K562 (cell line): ENCODE measurements around the gene WASL. TPM values are rescaled to one million over a fixed set of nuclear protein-coding genes. Genes with fewer than 3 reads are reported as not detected.
A peak's percentile ranks its signal among the peaks of the same experiment; 100 is the strongest.

Experiments
- ETV1 ChIP-seq: fragments of 450-650 bp; conservative IDR thresholded peaks from 2 replicates; pipeline ENCODE4 v1.6.1; 2016; ENCODE audit warnings: missing genetic modification characterization, control low read depth, low read depth, missing compliant biosample characterization
- FOXA3 ChIP-seq, 2 experiments: fragments of 450-650 bp in 1 of 2; sonication (generic) in 1 of 2; formaldehyde crosslinking; IDR thresholded peaks in 1 of 2; conservative IDR thresholded peaks in 1 of 2; 2 replicates each; pipeline versions ENCODE4 v1.4.0 to v1.8.0; 2020 to 2022; ENCODE audit warnings: mild to moderate bottlenecking in 2 of 2, missing genetic modification reagents in 1 of 2
- HCFC1 ChIP-seq: IDR thresholded peaks from 2 replicates; pipeline ENCODE4 v1.6.1; 2012; ENCODE audit warnings: low read depth, low read length, improper control_type of control experiment
- HMG20A ChIP-seq: fragments of 450-650 bp; formaldehyde crosslinking; conservative IDR thresholded peaks from 2 replicates; pipeline ENCODE4 v1.4.0; 2020; ENCODE audit warnings: mild to moderate bottlenecking, mixed read lengths
- KAT8 ChIP-seq: fragments of 450-650 bp; IDR thresholded peaks from 2 replicates; pipeline ENCODE4 v1.6.1; 2016; ENCODE audit warnings: low read depth, mild to moderate bottlenecking
- NRF1 ChIP-seq, 2 experiments: fragments of 450-650 bp; IDR thresholded peaks in 1 of 2; conservative IDR thresholded peaks in 1 of 2; 2 replicates each; pipeline ENCODE4 v1.6.1; 2014; ENCODE audit warnings: mild to moderate bottlenecking in 2 of 2
- SMARCC2 ChIP-seq: fragments of 450-650 bp; IDR thresholded peaks from 2 replicates; pipeline ENCODE4 v1.6.1; 2017; ENCODE audit warnings: antibody characterized with exemption, moderate library complexity, mild to moderate bottlenecking, low read depth
- SNRNP70 ChIP-seq: fragments of 200-400 bp; formaldehyde crosslinking; optimal IDR thresholded peaks from 2 replicates; pipeline ENCODE3; 2017; ENCODE audit warnings: low read depth, low read length
- ZFP1 ChIP-seq: fragments of 450-650 bp; formaldehyde crosslinking; IDR thresholded peaks from 2 replicates; pipeline ENCODE4 v1.4.0; 2020; ENCODE audit warnings: mild to moderate bottlenecking, mixed read lengths
- ZKSCAN1 ChIP-seq: fragments of 150-350 bp; IDR thresholded peaks from 2 replicates; pipeline ENCODE4 v1.6.1; 2016; ENCODE audit warnings: low read depth, low read length
- ZNF232 ChIP-seq: sonication (generic); formaldehyde crosslinking; IDR thresholded peaks from 2 replicates; pipeline ENCODE4 v1.8.0; 2022; ENCODE audit warnings: mild to moderate bottlenecking, missing genetic modification reagents
- ZNF384 ChIP-seq: IDR thresholded peaks from 2 replicates; pipeline ENCODE4 v1.6.1; 2012; ENCODE audit warnings: low read depth, low read length, improper control_type of control experiment
- polyA plus RNA-seq, 8 experiments: library from polyadenylated mRNA; depleted of rRNA in 4 of 8; stranded (reverse) in 5 of 8; unstranded in 3 of 8; fragments of >200 nt; fragmentation: Nextera tagmentation in 2 of 8; fragmentation: Illumina TruSeq in 1 of 8; extraction: Ambion mirVana in 2 of 8; extraction: Trizol in 1 of 8; gene quantifications; 2 replicates each; pipeline versions ENCODE4 v1.2.1 to v1.2.3, GENCODE V29; 2011 to 2014; ENCODE audit warnings: inconsistent platforms in 1 of 8, missing spikeins in 1 of 8
- total RNA-seq, 7 experiments: library from RNA; depleted of rRNA in 6 of 7; stranded (reverse); fragments of >200 nt in 6 of 7; fragmentation: Illumina TruSeq in 2 of 7; extraction: Trizol in 2 of 7; gene quantifications; 2 replicates each; pipeline versions ENCODE4 v1.2.1 to v1.2.3, GENCODE V29; 2011 to 2021; ENCODE audit warnings: low replicate concordance in 1 of 7
- TF ChIP-seq, protein P1 (sequence below): fragments of 250-450 bp; sonication (Bioruptor Pico); IDR thresholded peaks from 2 replicates; pipeline ENCODE4 v1.5.0; 2021
- TF ChIP-seq, protein P2 (sequence below): fragments of 450-650 bp; formaldehyde crosslinking; IDR thresholded peaks from 2 replicates; pipeline ENCODE4 v1.4.0; 2020; ENCODE audit warnings: mild to moderate bottlenecking, mixed read lengths

Gene WASL
- total and polyA plus RNA-seq, 9 of the 15 experiments (the other 6 are each of a cell fraction or from before 2014, with no cell fraction given) = 3.2 to 13.9 (median 8.3) TPM

DNA sequence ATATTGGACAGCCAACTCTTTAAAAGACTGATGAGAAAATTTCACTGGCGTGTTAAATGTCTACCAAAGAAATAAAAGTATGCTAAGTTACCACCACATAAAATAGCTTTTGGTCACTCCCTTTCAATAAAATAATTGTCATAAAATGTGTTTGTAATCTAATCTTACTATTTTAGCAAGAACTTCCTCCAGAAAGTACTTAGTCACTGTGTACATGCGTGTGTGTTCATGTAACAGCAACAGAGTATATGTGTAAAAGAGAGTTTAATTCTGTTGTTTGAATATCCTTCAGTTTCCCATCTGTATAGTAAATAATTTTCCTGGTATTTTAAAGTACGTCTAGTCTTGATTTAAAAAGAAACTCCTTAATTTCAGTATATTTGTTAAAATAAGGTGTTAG is 35.0 kb upstream of the WASL start (continued):
- TF ChIP-seq ZNF384 (no peak), ZNF232 (no peak), ZKSCAN1 (no peak), ETV1 (no peak), HCFC1 (no peak), FOXA3 (CRISPR knock-in tag; conservative IDR thresholded peaks at IDR 0.05 in 1 of 2, IDR thresholded peaks at IDR 0.05 in 1 of 2) (peak in 1 of 2 experiments; percentile 44; a peak in 1 of 4 replicates), NRF1 (conservative IDR thresholded peaks at IDR 0.05 in 1 of 2, IDR thresholded peaks at IDR 0.05 in 1 of 2) (peak; percentile 31 to 32; a peak in 1 of 4 replicates), ZFP1 (CRISPR knock-in tag) (no peak), KAT8 (no peak), SNRNP70 (no peak), HMG20A (CRISPR knock-in tag) (no peak), SMARCC2 (0 out of 2 replicates have a peak, but pooled peaks have one; percentile 19)
- TF ChIP-seq, protein P1, sequence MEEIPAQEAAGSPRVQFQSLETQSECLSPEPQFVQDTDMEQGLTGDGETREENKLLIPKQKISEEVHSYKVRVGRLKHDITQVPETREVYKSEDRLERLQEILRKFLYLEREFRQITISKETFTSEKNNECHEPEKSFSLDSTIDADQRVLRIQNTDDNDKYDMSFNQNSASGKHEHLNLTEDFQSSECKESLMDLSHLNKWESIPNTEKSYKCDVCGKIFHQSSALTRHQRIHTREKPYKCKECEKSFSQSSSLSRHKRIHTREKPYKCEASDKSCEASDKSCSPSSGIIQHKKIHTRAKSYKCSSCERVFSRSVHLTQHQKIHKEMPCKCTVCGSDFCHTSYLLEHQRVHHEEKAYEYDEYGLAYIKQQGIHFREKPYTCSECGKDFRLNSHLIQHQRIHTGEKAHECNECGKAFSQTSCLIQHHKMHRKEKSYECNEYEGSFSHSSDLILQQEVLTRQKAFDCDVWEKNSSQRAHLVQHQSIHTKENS (CRISPR knock-in tag) = no peak
- TF ChIP-seq, protein P2, sequence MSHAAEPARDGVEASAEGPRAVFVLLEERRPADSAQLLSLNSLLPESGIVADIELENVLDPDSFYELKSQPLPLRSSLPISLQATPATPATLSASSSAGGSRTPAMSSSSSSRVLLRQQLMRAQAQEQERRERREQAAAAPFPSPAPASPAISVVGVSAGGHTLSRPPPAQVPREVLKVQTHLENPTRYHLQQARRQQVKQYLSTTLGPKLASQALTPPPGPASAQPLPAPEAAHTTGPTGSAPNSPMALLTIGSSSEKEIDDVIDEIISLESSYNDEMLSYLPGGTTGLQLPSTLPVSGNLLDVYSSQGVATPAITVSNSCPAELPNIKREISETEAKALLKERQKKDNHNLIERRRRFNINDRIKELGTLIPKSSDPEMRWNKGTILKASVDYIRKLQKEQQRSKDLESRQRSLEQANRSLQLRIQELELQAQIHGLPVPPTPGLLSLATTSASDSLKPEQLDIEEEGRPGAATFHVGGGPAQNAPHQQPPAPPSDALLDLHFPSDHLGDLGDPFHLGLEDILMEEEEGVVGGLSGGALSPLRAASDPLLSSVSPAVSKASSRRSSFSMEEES (CRISPR knock-in tag) = no peak
